Upper lobe of left lung (tissue), 6 donors: ENCODE data around the gene LRRC26. TPM values are rescaled to one million over a fixed set of nuclear protein-coding genes. Genes with fewer than 3 reads are reported as not detected.

Source experiments
- ATAC-seq, 2 donors: fragments of 200-7000 bp; cut with Tn5 transposase; one replicate each; pipeline ENCODE4 v1.9.1; 2022; ENCODE audit warnings: mild to moderate bottlenecking in 2 of 2, moderate library complexity in 2 of 2; ENCODE audit not compliant: low FRiP score in 2 of 2
- DNase-seq, 2 donors: peaks; one replicate each; pipeline ENCODE4 v3.0.0-alpha.2; 2019 to 2020
- H3K27ac ChIP-seq, 4 donors: fragments of 200-600 bp; sonication (generic); one replicate each; pipeline ENCODE4 v1.5.1; 2016 to 2019
- H3K27me3 ChIP-seq, 4 donors: fragments of 200-600 bp; sonication (generic); one replicate each; pipeline ENCODE4 v1.5.1; 2017 to 2019
- H3K36me3 ChIP-seq, 4 donors: fragments of 200-600 bp; sonication (generic); one replicate each; pipeline ENCODE4 v1.5.1; 2016 to 2019
- H3K4me1 ChIP-seq, 4 donors: fragments of 200-600 bp; sonication (generic); one replicate each; pipeline ENCODE4 v1.5.1; 2018 to 2019
- H3K4me3 ChIP-seq, 4 donors: fragments of 200-600 bp; sonication (generic); one replicate each; pipeline ENCODE4 v1.5.1; 2017 to 2019; ENCODE audit warnings: mild to moderate bottlenecking in 2 of 4, moderate library complexity in 1 of 4
- H3K9me3 ChIP-seq, 4 donors: fragments of 200-600 bp; sonication (generic); one replicate each; pipeline ENCODE4 v1.5.1; 2018 to 2019
- EP300 ChIP-seq, 4 donors: sonication (generic); formaldehyde crosslinking; IDR thresholded peaks; one replicate each; pipeline ENCODE4 v1.5.1; 2017; ENCODE audit warnings: antibody characterized with exemption in 4 of 4, control low read depth in 2 of 4
- POLR2A ChIP-seq, 4 donors: fragments of 450-650 bp; IDR thresholded peaks; one replicate each; pipeline ENCODE4 v1.5.1; 2016 to 2017; ENCODE audit warnings: antibody characterized with exemption in 4 of 4, mild to moderate bottlenecking in 2 of 4
- POLR2AphosphoS5 ChIP-seq, 2 donors: sonication (generic); formaldehyde crosslinking; IDR thresholded peaks; one replicate each; pipeline ENCODE4 v1.5.1; 2017; ENCODE audit warnings: antibody characterized with exemption in 2 of 2
- WGBS, 2 donors: methylation state at CpG; one replicate each; pipeline ENCODE4 v1.1.5; 2017 to 2018; 5-methylcytosine and 5-hydroxymethylcytosine counted together
- total RNA-seq, 6 donors: library from RNA; depleted of rRNA in 4 of 6; stranded (reverse); fragments of >200 nt in 4 of 6; gene quantifications; one replicate each; pipeline versions ENCODE4 v1.1.0 to v1.2.1, GENCODE V29; 2016 to 2021
- TF ChIP-seq, protein P1 (sequence below), 6 experiments: fragments of 450-650 bp in 4 of 6; fragments of 200-600 bp in 2 of 6; sonication (generic) in 2 of 6; IDR thresholded peaks; one replicate each; pipeline ENCODE4 v1.5.1; 2016 to 2019; ENCODE audit warnings: antibody characterized with exemption in 6 of 6
- donor health status: DM: no; HTN: no; CAD: no; lungs with moderate emphysema.
- donor health status: DM: no; HTN: yes; CAD: no; lungs with severe emphysema.

The LRRC26 gene
- total RNA-seq, 6 donors from 2014 or later, result 0.46 to 6.3 (median 1.7) TPM; not detected in 2

DNA sequence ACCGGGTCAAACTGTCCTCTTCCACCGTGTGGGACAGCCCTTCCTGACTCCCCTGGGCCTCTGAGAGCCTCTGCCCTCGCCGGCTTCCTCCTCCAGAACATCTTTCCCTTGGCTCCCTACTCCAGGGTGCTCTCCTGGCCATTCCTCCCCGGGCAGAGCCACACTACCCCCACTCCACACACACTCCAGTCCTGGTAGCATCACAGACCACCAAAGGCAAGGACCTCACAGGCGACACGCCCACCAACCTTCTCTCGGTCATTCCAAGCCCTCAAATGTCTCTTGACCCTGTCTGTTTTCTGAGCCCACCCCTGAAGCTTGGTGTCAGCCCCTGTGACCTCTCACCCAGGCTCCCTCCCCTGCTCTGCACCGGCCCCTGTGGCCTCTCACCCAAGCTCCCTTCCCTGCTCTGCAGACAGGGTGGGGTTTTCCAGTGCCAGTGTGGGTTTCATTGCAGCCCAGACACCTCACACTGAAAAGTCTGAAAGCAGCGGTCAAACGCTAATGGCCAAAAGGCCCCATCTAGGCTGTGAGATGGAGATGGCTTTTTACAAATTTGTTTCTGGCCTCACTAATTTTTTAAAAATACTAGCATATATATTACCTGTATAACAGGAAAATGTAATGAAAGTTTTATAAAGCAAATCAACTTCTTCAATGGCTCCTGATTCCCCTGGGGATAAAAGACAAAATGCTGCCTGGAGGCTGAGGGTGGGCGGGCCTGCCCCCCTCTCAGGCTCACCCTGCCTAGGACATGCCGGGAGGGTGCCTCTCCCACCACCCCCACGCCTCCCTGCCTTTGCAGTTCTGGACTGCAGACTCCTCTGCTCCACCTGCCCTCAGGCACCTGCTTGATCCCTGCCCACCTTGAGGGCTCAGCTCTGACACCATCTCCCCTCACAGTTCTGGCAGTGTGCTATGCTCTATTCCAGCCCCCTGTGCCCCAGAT is 10.5 kb downstream of the LRRC26 start:
- no peak for DNase-seq
- no peak overlapping the region for H3K4me3 ChIP-seq
- TF ChIP-seq POLR2AphosphoS5 (IDR thresholded peaks at IDR 0.05), result no peak
- no peak for TF ChIP-seq POLR2A (IDR thresholded peaks at IDR 0.05)
- no peaks in the 10 kb centered on the region for H3K9me3 ChIP-seq
- peaks cover 21 to 43% (median 30%) of the 10 kb centered on the region in 4 donors for H3K4me1 ChIP-seq
- no peak overlapping the region for H3K27ac ChIP-seq
- H3K27me3 ChIP-seq, result peaks cover 0 to 81% (median 52%) of the 10 kb centered on the region in 4 donors
- no peak for ATAC-seq
- H3K36me3 ChIP-seq, result no peaks in the 10 kb centered on the region
- WGBS, 2 donors, result 34 to 37% methylated on average over 14 of the region's 14 CpGs

DNA sequence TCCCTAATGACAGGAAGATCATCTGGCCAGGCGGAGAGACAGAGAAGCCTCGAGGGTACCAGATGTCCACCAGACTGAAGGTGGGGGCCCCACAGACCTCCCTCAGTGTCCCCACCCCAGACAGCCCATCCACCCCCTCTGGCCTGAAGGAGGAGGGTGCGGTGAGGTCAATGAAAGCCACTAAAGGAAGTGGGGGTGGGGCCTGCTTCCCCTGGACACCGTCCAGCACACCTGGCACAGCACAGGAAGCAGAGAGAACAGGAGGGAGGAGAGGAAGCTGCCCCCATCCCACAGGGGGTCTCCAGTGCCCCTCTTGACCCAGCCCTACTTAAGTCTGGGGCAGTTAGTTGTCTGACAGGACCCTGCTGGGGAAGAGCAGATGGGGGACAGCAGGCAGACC is 11.2 kb downstream of the LRRC26 start:
- H3K4me3 ChIP-seq, result no peak overlapping the region
- no peak overlapping the region for H3K27ac ChIP-seq
- no peak for DNase-seq
- H3K4me1 ChIP-seq, result peaks cover 21 to 41% (median 30%) of the 10 kb centered on the region in 4 donors
- 28 to 42% methylated on average over 2 to 4 of the region's 4 CpGs for WGBS, 2 donors
- H3K27me3 ChIP-seq, result peaks cover 0 to 73% (median 49%) of the 10 kb centered on the region in 4 donors
- TF ChIP-seq, protein P1, sequence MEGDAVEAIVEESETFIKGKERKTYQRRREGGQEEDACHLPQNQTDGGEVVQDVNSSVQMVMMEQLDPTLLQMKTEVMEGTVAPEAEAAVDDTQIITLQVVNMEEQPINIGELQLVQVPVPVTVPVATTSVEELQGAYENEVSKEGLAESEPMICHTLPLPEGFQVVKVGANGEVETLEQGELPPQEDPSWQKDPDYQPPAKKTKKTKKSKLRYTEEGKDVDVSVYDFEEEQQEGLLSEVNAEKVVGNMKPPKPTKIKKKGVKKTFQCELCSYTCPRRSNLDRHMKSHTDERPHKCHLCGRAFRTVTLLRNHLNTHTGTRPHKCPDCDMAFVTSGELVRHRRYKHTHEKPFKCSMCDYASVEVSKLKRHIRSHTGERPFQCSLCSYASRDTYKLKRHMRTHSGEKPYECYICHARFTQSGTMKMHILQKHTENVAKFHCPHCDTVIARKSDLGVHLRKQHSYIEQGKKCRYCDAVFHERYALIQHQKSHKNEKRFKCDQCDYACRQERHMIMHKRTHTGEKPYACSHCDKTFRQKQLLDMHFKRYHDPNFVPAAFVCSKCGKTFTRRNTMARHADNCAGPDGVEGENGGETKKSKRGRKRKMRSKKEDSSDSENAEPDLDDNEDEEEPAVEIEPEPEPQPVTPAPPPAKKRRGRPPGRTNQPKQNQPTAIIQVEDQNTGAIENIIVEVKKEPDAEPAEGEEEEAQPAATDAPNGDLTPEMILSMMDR (IDR thresholded peaks at IDR 0.05), result no peak
- TF ChIP-seq POLR2A (IDR thresholded peaks at IDR 0.05) (no peak), POLR2AphosphoS5 (IDR thresholded peaks at IDR 0.05) (no peak), EP300 (IDR thresholded peaks at IDR 0.05) (no peak)
- no peaks in the 10 kb centered on the region for H3K9me3 ChIP-seq
- no peak for ATAC-seq
- no peaks in the 10 kb centered on the region for H3K36me3 ChIP-seq

DNA sequence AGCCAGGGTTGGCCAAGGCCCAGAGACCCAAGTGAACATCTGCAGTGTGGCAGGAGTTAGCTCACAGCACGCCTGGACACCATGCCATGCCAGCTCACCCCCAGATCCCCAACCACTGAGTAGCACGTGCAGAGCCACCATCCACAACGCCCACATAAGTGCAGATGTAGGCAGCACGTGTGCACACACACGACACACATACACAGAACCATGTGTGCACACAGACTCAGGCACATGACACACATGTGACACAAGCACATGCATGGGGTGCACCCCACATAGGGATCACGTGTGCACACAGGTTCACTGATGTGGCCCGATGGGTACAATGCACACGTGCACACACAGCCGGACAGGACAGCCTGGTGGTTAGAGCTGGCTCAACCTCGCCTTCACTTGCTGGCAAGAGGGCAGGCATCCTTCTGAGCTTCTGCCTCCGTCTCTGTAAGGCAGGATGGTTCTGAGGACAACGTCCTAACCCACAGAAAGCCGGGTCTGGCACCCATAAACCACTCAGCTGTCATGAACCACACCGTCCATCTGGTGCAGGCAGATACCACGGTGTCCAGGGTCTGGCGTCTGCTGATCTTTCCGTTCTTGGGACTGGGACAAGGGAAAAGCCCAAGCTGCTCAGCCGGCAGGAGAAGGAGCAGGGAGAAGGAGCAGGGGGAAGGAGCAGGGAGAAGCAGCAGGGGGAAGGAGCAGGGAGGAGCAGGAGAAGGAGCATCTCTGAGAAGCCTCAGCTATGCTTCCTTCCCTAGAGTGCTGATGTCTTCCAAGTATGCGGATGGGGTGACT is 12.0 kb downstream of the LRRC26 start:
- H3K9me3 ChIP-seq, result no peaks in the 10 kb centered on the region
- ATAC-seq, result no peak
- peaks cover 0 to 65% (median 45%) of the 10 kb centered on the region in 4 donors for H3K27me3 ChIP-seq
- TF ChIP-seq, protein P1 (IDR thresholded peaks at IDR 0.05), result no peak
- TF ChIP-seq POLR2AphosphoS5 (IDR thresholded peaks at IDR 0.05) (no peak), POLR2A (IDR thresholded peaks at IDR 0.05) (no peak), EP300 (IDR thresholded peaks at IDR 0.05) (no peak)
- DNase-seq, result peak in 1 of 2 donors; percentile 4
- peaks cover 15 to 33% (median 22%) of the 10 kb centered on the region in 4 donors for H3K4me1 ChIP-seq
- 56 to 75% methylated on average over 7 to 19 of the region's 19 CpGs for WGBS, 2 donors
- H3K4me3 ChIP-seq, result no peak overlapping the region
- H3K27ac ChIP-seq, result no peak overlapping the region
- H3K36me3 ChIP-seq, result no peaks in the 10 kb centered on the region

DNA sequence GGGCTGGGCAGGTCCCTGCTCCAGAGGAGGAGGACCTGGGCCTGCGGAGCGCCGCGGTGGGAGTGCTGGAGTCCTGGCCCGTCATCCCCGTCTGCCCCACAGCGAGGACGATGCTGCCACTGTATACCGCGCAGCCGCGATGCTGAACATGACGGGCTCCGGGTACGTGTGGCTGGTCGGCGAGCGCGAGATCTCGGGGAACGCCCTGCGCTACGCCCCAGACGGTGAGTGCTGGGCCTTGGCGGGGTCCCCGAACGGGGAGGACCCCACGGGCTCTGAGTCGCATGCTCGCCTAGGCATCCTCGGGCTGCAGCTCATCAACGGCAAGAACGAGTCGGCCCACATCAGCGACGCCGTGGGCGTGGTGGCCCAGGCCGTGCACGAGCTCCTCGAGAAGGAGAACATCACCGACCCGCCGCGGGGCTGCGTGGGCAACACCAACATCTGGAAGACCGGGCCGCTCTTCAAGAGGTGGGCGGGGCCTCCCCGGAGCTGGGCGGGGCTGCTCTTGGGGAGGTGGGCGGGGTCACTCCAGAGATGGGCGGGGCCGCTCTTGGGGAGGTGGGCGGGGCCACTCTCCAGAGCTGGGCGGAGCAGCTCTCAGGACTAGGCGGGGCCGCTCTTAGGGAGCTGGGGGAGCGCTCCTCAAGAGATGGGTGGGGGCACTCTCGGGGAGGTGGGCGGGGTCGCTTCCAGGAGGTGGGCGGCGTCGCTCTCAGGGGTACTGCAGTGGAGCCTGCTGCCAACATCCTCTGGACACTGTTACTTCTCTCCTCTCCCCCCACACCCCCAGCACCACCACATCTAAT is 13.1 kb downstream of the LRRC26 start:
- H3K27me3 ChIP-seq, result peaks cover 0 to 55% (median 36%) of the 10 kb centered on the region in 4 donors
- TF ChIP-seq EP300 (IDR thresholded peaks at IDR 0.05), result no peak
- H3K27ac ChIP-seq, result no peak overlapping the region
- peaks cover 8 to 23% (median 12%) of the 10 kb centered on the region in 4 donors for H3K4me1 ChIP-seq
- peak overlapping the region in 3 of 4 donors; percentile 9 to 30 (median 25) for H3K4me3 ChIP-seq
- no peaks in the 10 kb centered on the region for H3K9me3 ChIP-seq
- DNase-seq (peak; percentile 25 to 89), ATAC-seq (peak; percentile 47 to 80)
- H3K36me3 ChIP-seq, result no peaks in the 10 kb centered on the region
- 4 to 8% methylated on average over 23 to 40 of the region's 65 CpGs for WGBS, 2 donors

DNA sequence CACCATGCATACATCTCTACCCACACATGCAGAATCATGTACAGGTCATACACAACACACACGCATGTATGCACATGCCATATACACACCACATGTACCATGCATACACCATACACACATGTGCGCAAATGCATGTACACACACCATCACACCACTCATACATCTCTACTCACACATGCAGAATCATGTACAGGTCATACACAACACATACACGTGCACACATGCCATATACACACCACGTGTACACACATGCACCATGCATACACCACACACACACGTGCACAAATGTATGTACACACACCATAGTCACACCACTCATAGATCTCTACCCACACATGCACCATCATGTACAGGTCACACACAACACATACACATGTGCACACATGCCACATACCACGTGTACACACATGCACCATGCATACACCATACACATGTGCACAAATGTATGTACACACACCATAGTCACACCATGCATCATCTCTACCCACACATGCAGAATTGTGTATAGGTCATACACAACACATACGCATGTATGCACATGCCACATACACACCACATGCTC is 16.9 kb downstream of the LRRC26 start:
- ATAC-seq (no peak), DNase-seq (no peak)
- Histone ChIP-seq H3K4me3 (no peak overlapping the region), H3K9me3 (peaks cover 0 to 6% (median 0%) of the 10 kb centered on the region in 4 donors), H3K36me3 (no peaks in the 10 kb centered on the region), H3K27ac (no peak overlapping the region), H3K27me3 (peaks cover 0 to 18% (median 13%) of the 10 kb centered on the region in 4 donors), H3K4me1 (peaks cover 8 to 14% (median 9%) of the 10 kb centered on the region in 4 donors)
- TF ChIP-seq, protein P1 (IDR thresholded peaks at IDR 0.05), result no peak
- no peak for TF ChIP-seq POLR2AphosphoS5 (IDR thresholded peaks at IDR 0.05)
- WGBS, 2 donors, result 88 to 94% methylated on average over 7 of the region's 7 CpGs
